ENCODE measurements around the gene HAGHL. TPM values are rescaled to one million over a fixed set of nuclear protein-coding genes. Genes with fewer than 3 reads are reported as not detected.
A peak's percentile ranks its signal among the peaks of the same experiment; 100 is the strongest.
"Not testable (repeated sequence)": the region's sequence is repeated elsewhere in the genome, so short reads cannot be mapped to it uniquely, and the experiment has no call there.

The HAGHL gene
- total RNA-seq, 1 donor from 2014 or later = 1.0 TPM

DNA sequence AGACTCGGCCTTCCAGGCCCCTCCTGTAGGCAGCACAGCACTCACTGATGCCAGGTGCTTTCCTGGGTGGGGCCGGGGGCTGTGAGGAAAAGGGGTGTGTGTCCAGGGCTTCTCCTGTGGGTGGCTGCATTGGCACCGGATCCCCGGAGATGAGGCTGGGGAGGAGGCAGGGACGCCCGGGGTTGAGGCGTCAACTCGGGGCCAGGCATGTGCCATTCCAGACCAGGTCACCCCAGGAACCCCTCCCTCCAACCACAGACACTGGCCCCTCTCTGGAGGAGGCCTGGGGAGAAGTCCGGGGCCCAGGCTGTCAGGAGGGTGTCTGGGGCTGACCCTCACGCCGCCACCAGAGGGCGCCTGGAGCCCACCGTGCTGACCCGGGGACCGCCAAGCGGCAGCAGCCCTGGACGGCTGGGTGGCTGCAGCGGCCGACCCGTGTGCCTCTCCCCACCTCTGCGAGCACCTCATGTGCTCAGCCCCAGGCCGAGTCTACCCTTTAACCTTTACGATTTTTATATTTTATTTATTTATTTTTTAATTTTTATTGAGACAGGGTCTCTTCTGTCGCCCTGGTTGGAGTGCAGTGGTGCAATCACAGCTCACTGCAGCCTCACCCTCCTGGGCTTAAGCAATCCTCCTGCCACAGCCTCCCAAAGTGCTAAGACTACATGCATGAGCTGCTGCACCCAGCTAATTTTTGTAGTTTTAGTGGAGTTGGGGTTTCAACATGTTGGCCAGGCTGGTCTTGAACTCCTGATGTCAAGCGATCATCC, 15.2 kb upstream of the HAGHL start:
- DNase-seq (ENCODE audit: low spot score) = peak; percentile 91
- Histone ChIP-seq H2AFZ (replicated peaks) (no peak overlapping the region), H3K4me1 (peaks cover 20% of the 10 kb centered on the region), H3K9ac (no peak overlapping the region), H3K27me3 (peaks cover 79% of the 10 kb centered on the region), H3K4me2 (no peak overlapping the region), H3K4me3 (no peak overlapping the region), H3K79me2 (ENCODE audit: low read depth) (no peaks in the 10 kb centered on the region), H3K9me3 (ENCODE audit: low read depth) (no peaks in the 10 kb centered on the region), H4K20me1 (ENCODE audit: low read depth) (peaks cover 24% of the 10 kb centered on the region), H3F3A (ENCODE audit: low read depth) (peaks cover 35% of the 10 kb centered on the region), H3K36me3 (no peaks in the 10 kb centered on the region), H3K27ac (no peak overlapping the region)
- Mint-ChIP-seq H3K27ac (no peak overlapping the region), H3K4me1 (peaks cover 46% of the 10 kb centered on the region), H3K27me3 (ENCODE audit: insufficient read depth, low read depth) (peaks cover 24% of the 10 kb centered on the region), H3K36me3 (peaks cover 2% of the 10 kb centered on the region), H3K9me3 (no peaks in the 10 kb centered on the region), H3K4me3 (no peak overlapping the region)
- TF ChIP-seq EZH2 (IDR thresholded peaks at IDR 0.05) = no peak
- TF ChIP-seq, protein P1, sequence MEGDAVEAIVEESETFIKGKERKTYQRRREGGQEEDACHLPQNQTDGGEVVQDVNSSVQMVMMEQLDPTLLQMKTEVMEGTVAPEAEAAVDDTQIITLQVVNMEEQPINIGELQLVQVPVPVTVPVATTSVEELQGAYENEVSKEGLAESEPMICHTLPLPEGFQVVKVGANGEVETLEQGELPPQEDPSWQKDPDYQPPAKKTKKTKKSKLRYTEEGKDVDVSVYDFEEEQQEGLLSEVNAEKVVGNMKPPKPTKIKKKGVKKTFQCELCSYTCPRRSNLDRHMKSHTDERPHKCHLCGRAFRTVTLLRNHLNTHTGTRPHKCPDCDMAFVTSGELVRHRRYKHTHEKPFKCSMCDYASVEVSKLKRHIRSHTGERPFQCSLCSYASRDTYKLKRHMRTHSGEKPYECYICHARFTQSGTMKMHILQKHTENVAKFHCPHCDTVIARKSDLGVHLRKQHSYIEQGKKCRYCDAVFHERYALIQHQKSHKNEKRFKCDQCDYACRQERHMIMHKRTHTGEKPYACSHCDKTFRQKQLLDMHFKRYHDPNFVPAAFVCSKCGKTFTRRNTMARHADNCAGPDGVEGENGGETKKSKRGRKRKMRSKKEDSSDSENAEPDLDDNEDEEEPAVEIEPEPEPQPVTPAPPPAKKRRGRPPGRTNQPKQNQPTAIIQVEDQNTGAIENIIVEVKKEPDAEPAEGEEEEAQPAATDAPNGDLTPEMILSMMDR (IDR thresholded peaks at IDR 0.05) = peak; percentile 82

DNA sequence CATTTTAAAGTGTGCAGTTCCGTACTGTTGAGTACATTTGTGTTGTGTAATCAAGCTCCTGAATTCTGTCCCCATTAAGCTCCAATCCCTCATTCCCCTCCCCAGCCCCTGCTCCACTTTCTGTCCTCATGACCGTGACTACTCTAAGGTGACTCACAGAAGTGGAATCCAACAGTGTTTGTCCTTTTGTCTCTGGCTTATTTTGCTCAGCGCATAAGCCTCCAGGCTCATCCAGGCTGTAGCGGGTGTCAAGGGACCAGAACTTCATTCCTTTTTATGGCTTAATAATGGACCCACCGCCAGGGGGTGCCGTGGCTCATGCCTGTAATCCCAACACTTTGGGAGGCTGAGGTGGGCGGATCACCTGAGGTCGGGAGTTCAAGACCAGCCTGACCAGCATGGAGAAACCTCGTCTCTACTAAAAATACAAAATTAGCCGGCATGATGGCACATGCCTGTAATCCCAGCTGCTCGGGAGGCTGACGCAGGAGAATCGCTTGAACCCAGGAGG, 14.1 kb upstream of the HAGHL start:
- Histone ChIP-seq H3K27me3 (peaks cover 68% of the 10 kb centered on the region), H3F3A (ENCODE audit: low read depth) (peaks cover 34% of the 10 kb centered on the region), H3K4me1 (peaks cover 31% of the 10 kb centered on the region), H4K20me1 (ENCODE audit: low read depth) (peaks cover 30% of the 10 kb centered on the region)
- H3K9ac ChIP-seq; H3K79me2 ChIP-seq (ENCODE audit: low read depth); H3K27ac ChIP-seq; H3K36me3 Mint-ChIP-seq; H3K36me3 ChIP-seq; H3K4me3 ChIP-seq; H3K9me3 ChIP-seq (ENCODE audit: low read depth); H3K9me3 Mint-ChIP-seq; H3K4me2 ChIP-seq; H2AFZ ChIP-seq (replicated peaks): not testable (repeated sequence)
- peaks cover 48% of the 10 kb centered on the region for H3K4me1 Mint-ChIP-seq
- peak; percentile 75 for DNase-seq (ENCODE audit: low spot score)
- TF ChIP-seq, protein P1 (IDR thresholded peaks at IDR 0.05) = peak; percentile 61
- H3K27ac Mint-ChIP-seq = peak overlapping the region; percentile 28
- H3K27me3 Mint-ChIP-seq (ENCODE audit: insufficient read depth, low read depth) = peaks cover 19% of the 10 kb centered on the region
- peak overlapping the region; percentile 17 for H3K4me3 Mint-ChIP-seq

DNA sequence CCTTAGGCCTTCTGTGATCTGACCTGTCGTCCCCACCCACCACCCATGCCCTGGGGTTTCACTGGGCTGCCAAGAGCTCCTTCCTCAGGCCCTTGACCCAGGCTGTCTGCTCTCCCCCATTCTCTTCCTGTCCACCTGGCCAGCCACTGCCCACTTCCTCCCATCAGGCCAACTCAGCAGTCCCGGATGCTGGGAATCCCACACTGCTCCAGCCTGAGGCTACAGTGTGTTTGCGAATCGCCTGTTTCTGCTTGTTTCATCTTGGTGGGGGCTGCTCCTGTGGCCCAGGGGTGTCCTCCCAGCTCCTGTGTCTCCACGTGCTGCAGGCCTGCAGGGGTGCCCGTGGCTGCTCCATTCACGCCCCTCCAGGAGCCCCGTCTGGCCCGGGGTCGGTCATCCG, 12.8 kb upstream of the HAGHL start:
- H3K36me3 Mint-ChIP-seq = peaks cover 2% of the 10 kb centered on the region
- peaks cover 56% of the 10 kb centered on the region for H3K27me3 ChIP-seq
- H3K9me3 Mint-ChIP-seq = no peaks in the 10 kb centered on the region
- peaks cover 52% of the 10 kb centered on the region for H3K4me1 Mint-ChIP-seq
- H3K79me2 ChIP-seq (ENCODE audit: low read depth) = no peaks in the 10 kb centered on the region
- peaks cover 10% of the 10 kb centered on the region for H3K27me3 Mint-ChIP-seq (ENCODE audit: insufficient read depth, low read depth)
- peaks cover 37% of the 10 kb centered on the region for H3K4me1 ChIP-seq
- peak overlapping the region; percentile 73 for H3K4me2 ChIP-seq
- no peaks in the 10 kb centered on the region for H3K36me3 ChIP-seq
- H3K4me3 ChIP-seq = no peak overlapping the region
- no peak overlapping the region for H3K27ac Mint-ChIP-seq
- H3K27ac ChIP-seq = no peak overlapping the region
- peaks cover 41% of the 10 kb centered on the region for H4K20me1 ChIP-seq (ENCODE audit: low read depth)
- H3K9ac ChIP-seq = no peak overlapping the region
- TF ChIP-seq EZH2 (IDR thresholded peaks at IDR 0.05) (no peak), EZH2phosphoT487 (IDR thresholded peaks at IDR 0.05) (no peak)
- TF ChIP-seq, protein P1 (IDR thresholded peaks at IDR 0.05) = no peak
- H3F3A ChIP-seq (ENCODE audit: low read depth) = peaks cover 34% of the 10 kb centered on the region
- H2AFZ ChIP-seq (replicated peaks) = no peak overlapping the region
- H3K4me3 Mint-ChIP-seq = peak overlapping the region; percentile 77
- no peaks in the 10 kb centered on the region for H3K9me3 ChIP-seq (ENCODE audit: low read depth)
- DNase-seq (ENCODE audit: low spot score) = no peak
